Cardiac fibroblast (primary cell): Measurements from ENCODE around the gene RIOK1.

ENCODE experiments used
- DNase-seq, 2 donors: peaks; one replicate each; pipeline versions ENCODE4 v3.0.0 to v3.0.0-alpha.2; 2010; ENCODE audit warnings: low read depth in 2 of 2
- H3K4me3 ChIP-seq, 2 donors: replicated peaks in 1 of 2; 1 replicate in 1 of 2; 2 replicates in 1 of 2; pipeline ENCODE4 v1.5.1; 2011; ENCODE audit warnings: low read depth in 2 of 2, low read length in 2 of 2, mild to moderate bottlenecking in 2 of 2, moderate library complexity in 1 of 2
- TF ChIP-seq, protein P1 (sequence below): IDR thresholded peaks from one replicate; pipeline ENCODE4 v1.5.1; 2011; ENCODE audit warnings: low read depth, mild to moderate bottlenecking, low read length, inconsistent platforms

Gene RIOK1

DNA sequence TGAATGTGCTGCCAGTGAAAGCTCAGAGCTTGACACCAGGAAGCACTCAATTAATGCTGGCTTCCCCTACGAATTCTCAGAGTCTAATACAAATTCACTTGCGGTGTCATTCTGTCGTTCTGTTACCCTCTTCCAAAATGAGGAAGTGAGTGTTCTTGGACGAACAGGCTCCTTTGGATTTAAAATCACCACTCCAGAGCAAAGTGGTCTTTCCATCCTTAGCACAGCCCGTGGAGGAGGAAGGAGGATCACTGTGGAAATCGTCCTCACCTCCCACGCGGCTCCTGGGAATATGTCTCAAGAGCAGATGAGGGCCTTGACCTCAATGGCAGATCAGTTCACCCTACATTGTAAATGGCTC, 41.7 kb downstream of the RIOK1 start:
- H3K4me3 ChIP-seq: no peak overlapping the region
- no peak for DNase-seq
- TF ChIP-seq, protein P1, sequence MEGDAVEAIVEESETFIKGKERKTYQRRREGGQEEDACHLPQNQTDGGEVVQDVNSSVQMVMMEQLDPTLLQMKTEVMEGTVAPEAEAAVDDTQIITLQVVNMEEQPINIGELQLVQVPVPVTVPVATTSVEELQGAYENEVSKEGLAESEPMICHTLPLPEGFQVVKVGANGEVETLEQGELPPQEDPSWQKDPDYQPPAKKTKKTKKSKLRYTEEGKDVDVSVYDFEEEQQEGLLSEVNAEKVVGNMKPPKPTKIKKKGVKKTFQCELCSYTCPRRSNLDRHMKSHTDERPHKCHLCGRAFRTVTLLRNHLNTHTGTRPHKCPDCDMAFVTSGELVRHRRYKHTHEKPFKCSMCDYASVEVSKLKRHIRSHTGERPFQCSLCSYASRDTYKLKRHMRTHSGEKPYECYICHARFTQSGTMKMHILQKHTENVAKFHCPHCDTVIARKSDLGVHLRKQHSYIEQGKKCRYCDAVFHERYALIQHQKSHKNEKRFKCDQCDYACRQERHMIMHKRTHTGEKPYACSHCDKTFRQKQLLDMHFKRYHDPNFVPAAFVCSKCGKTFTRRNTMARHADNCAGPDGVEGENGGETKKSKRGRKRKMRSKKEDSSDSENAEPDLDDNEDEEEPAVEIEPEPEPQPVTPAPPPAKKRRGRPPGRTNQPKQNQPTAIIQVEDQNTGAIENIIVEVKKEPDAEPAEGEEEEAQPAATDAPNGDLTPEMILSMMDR: no peak

DNA sequence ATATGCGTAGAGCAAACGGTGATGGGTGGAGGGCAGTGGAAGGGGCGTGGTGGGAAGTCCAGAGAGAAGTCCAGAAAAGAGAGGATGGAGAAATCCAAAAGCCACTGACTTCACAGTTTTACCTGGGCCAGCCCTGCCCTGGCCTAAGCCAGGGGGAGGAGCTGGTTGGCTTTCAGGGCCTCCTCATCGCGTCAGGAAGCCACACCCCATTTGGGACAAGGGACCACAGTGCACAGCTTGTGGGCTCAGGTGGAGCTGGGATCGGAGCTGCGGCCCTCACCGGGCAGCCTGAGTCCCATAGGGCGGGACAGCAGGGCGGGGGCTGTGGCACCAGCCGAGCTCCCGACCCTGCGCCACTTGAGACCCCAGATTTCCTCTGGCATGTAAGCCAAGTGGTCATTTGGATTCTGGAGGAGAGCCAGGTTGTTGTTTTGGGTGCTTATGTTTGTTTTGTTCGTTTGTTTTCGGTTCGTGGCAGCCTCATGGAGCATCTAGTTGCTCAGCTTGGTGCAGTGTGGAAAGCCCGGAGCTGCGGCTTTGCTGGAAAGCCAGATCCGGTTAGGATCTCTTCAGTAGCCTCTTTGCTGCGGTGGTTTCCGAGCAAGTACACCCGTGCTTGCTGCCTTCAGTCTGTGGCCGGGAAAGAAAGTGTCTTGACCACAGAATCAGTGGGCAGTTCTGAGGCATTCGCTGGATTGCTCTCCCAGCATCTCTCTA, 42.2 kb downstream of the RIOK1 start:
- no peak overlapping the region for H3K4me3 ChIP-seq
- TF ChIP-seq, protein P1: no peak
- DNase-seq: peak in 1 of 2 donors; percentile 38

DNA sequence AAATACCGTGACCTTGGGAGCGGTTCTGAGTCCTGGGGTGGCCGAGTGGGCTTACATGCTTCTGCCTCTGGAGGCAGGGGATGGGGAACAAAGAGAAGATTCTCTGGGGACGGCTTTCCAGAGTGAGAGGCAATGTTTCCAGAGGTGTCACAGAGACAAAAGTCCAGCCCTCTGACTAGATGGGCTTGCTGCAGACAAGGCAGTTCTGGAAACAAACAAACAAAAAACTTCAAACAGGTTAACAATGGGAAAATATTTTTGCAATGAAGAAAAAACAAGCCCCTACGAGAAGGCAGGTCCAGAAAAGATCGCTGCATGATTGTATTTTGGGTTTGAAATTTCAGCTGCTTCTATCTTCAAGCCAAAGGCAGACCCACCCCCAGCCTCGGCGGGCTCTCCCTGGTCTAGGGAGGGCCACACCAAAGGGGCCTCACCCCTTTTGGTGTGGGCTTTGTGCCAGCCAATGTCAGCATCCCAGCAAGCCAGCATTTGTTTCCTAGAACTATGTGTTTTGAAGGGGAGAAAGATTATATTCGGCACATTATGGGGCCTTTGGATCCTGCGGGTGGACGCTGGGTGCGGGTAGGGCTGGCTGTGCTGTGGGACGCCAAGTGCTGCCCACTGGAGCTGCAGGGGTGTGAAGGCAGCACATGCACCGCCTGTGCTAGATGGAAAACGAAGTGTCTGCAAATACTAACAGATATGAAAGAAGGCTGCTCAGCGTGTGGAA, 42.9 kb downstream of the RIOK1 start:
- H3K4me3 ChIP-seq: no peak overlapping the region
- TF ChIP-seq, protein P1: no peak
- DNase-seq: no peak

DNA sequence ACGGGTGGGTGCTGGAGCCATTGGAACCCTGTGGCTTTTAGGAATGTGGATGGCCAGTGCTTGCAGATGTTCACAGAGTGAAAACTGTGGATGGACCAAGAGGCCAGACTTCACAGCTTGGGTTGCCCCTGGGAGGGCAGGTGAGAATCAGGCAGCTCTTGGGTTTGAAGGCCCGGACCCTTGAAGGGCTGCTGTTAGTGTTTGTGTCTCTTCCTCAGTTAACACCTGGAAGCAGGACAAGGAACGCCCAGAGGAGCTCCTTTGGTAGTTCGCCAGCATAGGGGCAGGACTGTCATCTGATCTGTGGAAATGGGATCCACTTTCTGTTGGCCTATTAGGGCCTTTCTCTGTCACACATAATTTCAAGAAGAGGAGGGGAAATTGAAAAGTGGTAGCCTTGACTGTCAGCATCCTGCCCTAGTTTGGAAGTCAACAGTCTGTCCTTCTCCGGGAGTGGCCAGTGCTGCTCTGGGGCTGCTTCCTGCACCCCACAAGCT, 43.6 kb downstream of the RIOK1 start:
- no peak overlapping the region for H3K4me3 ChIP-seq
- TF ChIP-seq, protein P1: no peak
- DNase-seq: no peak

DNA sequence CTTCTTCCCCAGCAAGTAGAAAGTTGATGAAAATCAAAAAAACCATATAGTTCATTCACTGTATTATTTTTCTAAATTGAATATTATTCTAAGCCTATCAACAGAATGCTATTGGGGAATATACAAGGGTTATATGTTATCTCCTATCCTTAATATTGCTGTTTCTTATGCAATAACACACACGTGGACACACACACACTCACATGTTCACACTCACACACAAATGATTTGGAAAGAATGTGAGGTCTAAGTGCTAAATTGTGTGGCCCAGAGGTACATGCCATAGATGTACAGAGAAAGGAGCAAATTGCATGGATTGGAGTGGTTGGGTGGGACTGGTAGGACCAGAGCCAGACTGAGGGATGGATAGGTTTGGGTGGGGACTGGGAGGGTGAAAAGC, 45.1 kb downstream of the RIOK1 start:
- TF ChIP-seq, protein P1: no peak
- H3K4me3 ChIP-seq: no peak overlapping the region
- no peak for DNase-seq

DNA sequence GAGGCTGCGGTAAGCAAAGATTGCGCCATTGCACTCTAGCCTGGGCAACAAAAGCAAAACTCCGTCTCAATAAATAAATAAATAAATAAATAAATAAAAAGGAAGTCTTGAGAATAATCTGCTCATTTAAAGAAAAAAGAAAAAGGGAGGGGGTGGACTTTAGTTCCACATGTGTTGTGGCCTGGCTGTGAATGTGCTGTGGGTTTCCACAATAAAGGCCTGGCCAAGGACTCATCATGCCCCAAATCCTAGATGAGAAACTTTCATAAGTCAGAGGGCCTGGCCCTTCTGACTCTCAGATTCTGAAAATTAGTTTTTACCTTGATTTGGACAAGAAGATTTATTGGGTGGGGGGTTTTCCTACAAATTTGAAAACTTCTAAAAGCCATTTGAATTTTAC, 48.4 kb downstream of the RIOK1 start:
- DNase-seq: no peak

More for the DNA sequence above, 48.4 kb downstream of the RIOK1 start:
- no peak overlapping the region for H3K4me3 ChIP-seq
- TF ChIP-seq, protein P1: no peak
